ENCODE data around the gene NOPCHAP1. TPM values are rescaled to one million over a fixed set of nuclear protein-coding genes. Genes with fewer than 3 reads are reported as not detected.

Gene NOPCHAP1
- total RNA-seq, 4 donors from 2014 or later: 3.3 to 6.9 (median 4.5) TPM

- ATAC-seq: no peak
- no peak overlapping the region for H3K4me3 ChIP-seq
- WGBS, 2 donors (ENCODE audit: low coverage in 1 of 2): 94 to 98% methylated on average over 4 of the region's 4 CpGs
- no peaks in the 10 kb centered on the region for H3K27me3 ChIP-seq
- H3K27ac ChIP-seq: no peak overlapping the region
- H3K4me1 ChIP-seq: no peaks in the 10 kb centered on the region
- H3K9me3 ChIP-seq: no peaks in the 10 kb centered on the region
- peaks cover 0 to 58% of the 10 kb centered on the region in 2 donors for H3K36me3 ChIP-seq
- TF ChIP-seq, protein P1, sequence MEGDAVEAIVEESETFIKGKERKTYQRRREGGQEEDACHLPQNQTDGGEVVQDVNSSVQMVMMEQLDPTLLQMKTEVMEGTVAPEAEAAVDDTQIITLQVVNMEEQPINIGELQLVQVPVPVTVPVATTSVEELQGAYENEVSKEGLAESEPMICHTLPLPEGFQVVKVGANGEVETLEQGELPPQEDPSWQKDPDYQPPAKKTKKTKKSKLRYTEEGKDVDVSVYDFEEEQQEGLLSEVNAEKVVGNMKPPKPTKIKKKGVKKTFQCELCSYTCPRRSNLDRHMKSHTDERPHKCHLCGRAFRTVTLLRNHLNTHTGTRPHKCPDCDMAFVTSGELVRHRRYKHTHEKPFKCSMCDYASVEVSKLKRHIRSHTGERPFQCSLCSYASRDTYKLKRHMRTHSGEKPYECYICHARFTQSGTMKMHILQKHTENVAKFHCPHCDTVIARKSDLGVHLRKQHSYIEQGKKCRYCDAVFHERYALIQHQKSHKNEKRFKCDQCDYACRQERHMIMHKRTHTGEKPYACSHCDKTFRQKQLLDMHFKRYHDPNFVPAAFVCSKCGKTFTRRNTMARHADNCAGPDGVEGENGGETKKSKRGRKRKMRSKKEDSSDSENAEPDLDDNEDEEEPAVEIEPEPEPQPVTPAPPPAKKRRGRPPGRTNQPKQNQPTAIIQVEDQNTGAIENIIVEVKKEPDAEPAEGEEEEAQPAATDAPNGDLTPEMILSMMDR (IDR thresholded peaks at IDR 0.05): no peak
- TF ChIP-seq EP300 (IDR thresholded peaks at IDR 0.05) (no peak), POLR2A (IDR thresholded peaks at IDR 0.05) (no peak), POLR2AphosphoS5 (IDR thresholded peaks at IDR 0.05) (no peak)
These were observed 29.4 kb downstream of the NOPCHAP1 start for GRCh38 chr12:105015543-105015942.

DNA sequence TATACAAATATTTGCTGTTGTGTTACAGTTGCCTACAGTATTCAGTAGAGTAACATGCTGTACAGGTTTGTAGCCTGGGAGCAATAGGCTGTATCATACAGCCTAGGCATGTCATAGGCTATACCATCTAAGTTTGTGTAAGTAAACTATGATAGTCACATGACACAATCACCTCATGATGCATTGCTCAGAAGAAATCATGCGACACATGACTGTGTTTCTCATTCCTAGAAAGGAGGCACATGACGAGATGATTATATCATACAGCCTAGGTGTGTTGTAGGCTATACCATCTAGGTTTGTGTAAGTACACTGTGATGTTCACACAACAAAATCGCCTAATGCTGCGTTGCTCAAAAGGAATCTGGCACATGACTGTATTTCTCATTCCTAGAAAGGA lies 31.9 kb downstream of the NOPCHAP1 start:
- TF ChIP-seq, protein P1 (IDR thresholded peaks at IDR 0.05): no peak
- TF ChIP-seq EP300 (IDR thresholded peaks at IDR 0.05) (no peak), POLR2AphosphoS5 (IDR thresholded peaks at IDR 0.05) (no peak), POLR2A (IDR thresholded peaks at IDR 0.05) (no peak)
- no peak overlapping the region for H3K27ac ChIP-seq
- ATAC-seq: no peak
- H3K36me3 ChIP-seq: peaks cover 0 to 38% of the 10 kb centered on the region in 2 donors
- H3K4me3 ChIP-seq: no peak overlapping the region
- H3K9me3 ChIP-seq: no peaks in the 10 kb centered on the region
- no peaks in the 10 kb centered on the region for H3K27me3 ChIP-seq
- WGBS, 2 donors (ENCODE audit: low coverage in 1 of 2): 100% methylated on average over 4 of the region's 4 CpGs; no CpG with 5 or more reads in 1 of the 2 donors
- no peaks in the 10 kb centered on the region for H3K4me1 ChIP-seq

DNA sequence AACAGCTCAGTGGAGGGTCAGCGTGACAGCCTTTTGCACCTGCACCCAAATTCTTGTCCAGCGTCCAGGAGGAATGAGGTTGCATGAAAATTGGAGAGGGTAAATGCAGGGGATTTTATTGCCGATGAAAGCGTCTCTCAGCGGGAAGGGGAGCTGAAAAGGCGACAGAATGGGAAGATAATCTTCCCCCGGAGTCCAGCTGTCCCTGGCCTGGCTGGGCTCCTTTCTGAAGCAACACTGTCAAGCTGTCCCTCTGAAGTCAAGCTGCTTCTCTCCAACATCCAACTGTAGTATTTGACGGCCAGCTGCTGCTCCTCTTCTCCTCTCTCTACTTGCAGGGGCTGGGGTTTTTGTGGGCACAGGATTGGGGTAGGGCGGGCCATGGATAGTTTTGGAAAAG lies 32.7 kb downstream of the NOPCHAP1 start:
- Histone ChIP-seq H3K27me3 (no peaks in the 10 kb centered on the region), H3K4me3 (no peak overlapping the region), H3K36me3 (peaks cover 0 to 31% of the 10 kb centered on the region in 2 donors), H3K9me3 (no peaks in the 10 kb centered on the region), H3K4me1 (no peaks in the 10 kb centered on the region), H3K27ac (no peak overlapping the region)
- no peak for TF ChIP-seq POLR2A (IDR thresholded peaks at IDR 0.05)
- no peak for ATAC-seq
- 71 to 74% methylated on average over 4 to 5 of the region's 9 CpGs for WGBS, 2 donors (ENCODE audit: low coverage in 1 of 2)

GRCh38 chr12:105020241-105020962 lies 34.3 kb downstream of the NOPCHAP1 start:
- ATAC-seq: no peak
- Histone ChIP-seq H3K36me3 (peaks cover 0 to 29% of the 10 kb centered on the region in 2 donors), H3K27ac (no peak overlapping the region), H3K4me1 (peaks cover 8 to 14% (median 11%) of the 10 kb centered on the region in 3 donors), H3K4me3 (no peak overlapping the region), H3K9me3 (no peaks in the 10 kb centered on the region), H3K27me3 (no peaks in the 10 kb centered on the region)
- TF ChIP-seq, protein P1 (IDR thresholded peaks at IDR 0.05): no peak
- TF ChIP-seq POLR2AphosphoS5 (IDR thresholded peaks at IDR 0.05) (no peak), POLR2A (IDR thresholded peaks at IDR 0.05) (no peak), EP300 (IDR thresholded peaks at IDR 0.05) (no peak)
- 77 to 100% methylated on average over 1 to 3 of the region's 3 CpGs for WGBS, 2 donors (ENCODE audit: low coverage in 1 of 2)

- H3K4me1 ChIP-seq: peaks cover 11 to 39% (median 25%) of the 10 kb centered on the region in 3 donors
- 35 to 55% methylated on average over 2 of the region's 2 CpGs for WGBS, 2 donors (ENCODE audit: low coverage in 1 of 2)
- no peak for ATAC-seq
- peaks cover 0 to 3% of the 10 kb centered on the region in 2 donors for H3K36me3 ChIP-seq
- H3K27ac ChIP-seq: peak overlapping the region; percentile 61 to 75 (median 72)
- no peaks in the 10 kb centered on the region for H3K27me3 ChIP-seq
- no peak for TF ChIP-seq EP300 (IDR thresholded peaks at IDR 0.05)
- TF ChIP-seq, protein P1 (IDR thresholded peaks at IDR 0.05): no peak
- no peak for TF ChIP-seq POLR2A (IDR thresholded peaks at IDR 0.05)
- TF ChIP-seq POLR2AphosphoS5 (IDR thresholded peaks at IDR 0.05): no peak
- H3K9me3 ChIP-seq: no peaks in the 10 kb centered on the region
- no peak overlapping the region for H3K4me3 ChIP-seq
These were observed 38.8 kb downstream of the NOPCHAP1 start for GRCh38 chr12:105024928-105025327.
